Stimulated activated CD4-positive, alpha-beta T cell treated with anti-CD3 and anti-CD28 coated beads, TNF-alpha, amount 100 ng/mL, for 48 hours (primary cell): ENCODE results near the gene SMARCA5.
"Not testable (repeated sequence)": the region's sequence is repeated elsewhere in the genome, so short reads cannot be mapped to it uniquely, and the experiment has no call there.

Experiments
- DNase-seq, 3 donors: peaks; one replicate each; pipeline ENCODE4 v3.0.0-alpha.2; 2020; ENCODE audit warnings: low read depth in 3 of 3

SMARCA5 gene

GRCh38 chr4:143513314-143514168 is at the start of gene SMARCA5:
Gene SMARCA5 (plus strand): TSS chr4:143513702. CDS start chr4:143513925, 223 bp downstream.
- peak; percentile 93 to 95 (median 94) for DNase-seq

GRCh38 chr4:143473334-143474126 is 40.0 kb upstream of the SMARCA5 start:
- no peak for DNase-seq

- DNase-seq = no peak
Measured at GRCh38 chr4:143477487-143477886, 36.0 kb upstream of the SMARCA5 start.

GRCh38 chr4:143481361-143481760 is 32.1 kb upstream of the SMARCA5 start:
- DNase-seq = no peak

GRCh38 chr4:143482840-143483239 is 30.7 kb upstream of the SMARCA5 start:
- no peak for DNase-seq

GRCh38 chr4:143486314-143486713 is 27.2 kb upstream of the SMARCA5 start:
- no peak for DNase-seq

GRCh38 chr4:143488687-143489086 is 24.8 kb upstream of the SMARCA5 start:
- DNase-seq = no peak

- no peak for DNase-seq
Measured at GRCh38 chr4:143489106-143489505, 24.4 kb upstream of the SMARCA5 start.

- no peak for DNase-seq
Measured at GRCh38 chr4:143498021-143498420, 15.5 kb upstream of the SMARCA5 start.

GRCh38 chr4:143502231-143502630 is 11.3 kb upstream of the SMARCA5 start:
- no peak for DNase-seq

- no peak for DNase-seq
Measured at GRCh38 chr4:143506031-143506430, 7.5 kb upstream of the SMARCA5 start.

GRCh38 chr4:143511906-143512305 is 1.6 kb upstream of the SMARCA5 start:
- no peak for DNase-seq

- no peak for DNase-seq
Measured at GRCh38 chr4:143512978-143513313, 556 bp upstream of the SMARCA5 start.

GRCh38 chr4:143514169-143514495 is 630 bp downstream of the SMARCA5 start:
- DNase-seq = no peak

- DNase-seq = peak in 1 of 3 donors; percentile 6
Measured at GRCh38 chr4:143514497-143514896, 995 bp downstream of the SMARCA5 start.

GRCh38 chr4:143514901-143515300 is 1.4 kb downstream of the SMARCA5 start:
- DNase-seq = no peak

GRCh38 chr4:143515905-143516304 is 2.4 kb downstream of the SMARCA5 start:
- no peak for DNase-seq

- DNase-seq = no peak
Measured at GRCh38 chr4:143517764-143518163, 4.3 kb downstream of the SMARCA5 start.

GRCh38 chr4:143524211-143524610 is 10.7 kb downstream of the SMARCA5 start:
- DNase-seq = no peak

- not testable (repeated sequence) for DNase-seq
Measured at GRCh38 chr4:143528046-143528445, 14.5 kb downstream of the SMARCA5 start.

GRCh38 chr4:143531380-143531779 is 17.9 kb downstream of the SMARCA5 start:
- no peak for DNase-seq

- no peak for DNase-seq
Measured at GRCh38 chr4:143531788-143532491, 18.4 kb downstream of the SMARCA5 start.
